ENCODE results near the gene USP3. TPM values are rescaled to one million over a fixed set of nuclear protein-coding genes. Genes with fewer than 3 reads are reported as not detected.

Gene USP3
- total and polyA plus RNA-seq, 9 of the 15 experiments (the other 6 are each of a cell fraction or from before 2014, with no cell fraction given) = 17.3 to 54.3 (median 34.8) TPM

DNA sequence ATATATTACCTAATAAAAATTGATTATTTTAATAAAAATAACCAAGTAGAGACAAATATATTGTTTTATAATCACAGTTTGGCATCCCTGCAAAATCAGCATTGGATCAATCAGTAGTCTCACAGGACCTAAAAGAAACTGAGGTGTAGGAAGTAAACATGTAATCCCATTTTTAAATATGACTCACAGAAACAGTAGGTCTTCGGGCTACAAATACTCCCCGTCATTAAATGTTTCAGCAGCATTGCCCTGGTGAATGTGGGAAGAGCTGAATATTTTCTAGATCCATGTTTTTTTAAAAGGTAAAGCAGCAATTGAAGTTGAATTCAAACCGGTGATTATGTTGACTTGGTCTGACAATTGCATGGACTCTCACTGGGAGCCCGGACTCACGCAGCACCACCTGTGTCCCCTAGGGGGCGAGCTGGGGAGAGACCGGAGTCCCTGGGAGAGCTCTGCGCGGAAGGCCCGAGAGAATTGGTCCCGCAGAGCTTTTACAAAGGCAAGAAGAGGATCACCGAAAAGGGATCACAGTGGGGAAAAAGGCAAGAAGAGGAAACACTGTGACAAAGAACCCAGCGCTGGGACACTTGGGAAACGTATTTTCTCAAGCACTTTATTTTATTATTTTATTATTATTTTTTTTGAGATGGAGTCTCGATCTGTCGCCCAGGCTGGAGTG lies 17.2 kb upstream of the USP3 start (continued):
- TF ChIP-seq, protein P1, sequence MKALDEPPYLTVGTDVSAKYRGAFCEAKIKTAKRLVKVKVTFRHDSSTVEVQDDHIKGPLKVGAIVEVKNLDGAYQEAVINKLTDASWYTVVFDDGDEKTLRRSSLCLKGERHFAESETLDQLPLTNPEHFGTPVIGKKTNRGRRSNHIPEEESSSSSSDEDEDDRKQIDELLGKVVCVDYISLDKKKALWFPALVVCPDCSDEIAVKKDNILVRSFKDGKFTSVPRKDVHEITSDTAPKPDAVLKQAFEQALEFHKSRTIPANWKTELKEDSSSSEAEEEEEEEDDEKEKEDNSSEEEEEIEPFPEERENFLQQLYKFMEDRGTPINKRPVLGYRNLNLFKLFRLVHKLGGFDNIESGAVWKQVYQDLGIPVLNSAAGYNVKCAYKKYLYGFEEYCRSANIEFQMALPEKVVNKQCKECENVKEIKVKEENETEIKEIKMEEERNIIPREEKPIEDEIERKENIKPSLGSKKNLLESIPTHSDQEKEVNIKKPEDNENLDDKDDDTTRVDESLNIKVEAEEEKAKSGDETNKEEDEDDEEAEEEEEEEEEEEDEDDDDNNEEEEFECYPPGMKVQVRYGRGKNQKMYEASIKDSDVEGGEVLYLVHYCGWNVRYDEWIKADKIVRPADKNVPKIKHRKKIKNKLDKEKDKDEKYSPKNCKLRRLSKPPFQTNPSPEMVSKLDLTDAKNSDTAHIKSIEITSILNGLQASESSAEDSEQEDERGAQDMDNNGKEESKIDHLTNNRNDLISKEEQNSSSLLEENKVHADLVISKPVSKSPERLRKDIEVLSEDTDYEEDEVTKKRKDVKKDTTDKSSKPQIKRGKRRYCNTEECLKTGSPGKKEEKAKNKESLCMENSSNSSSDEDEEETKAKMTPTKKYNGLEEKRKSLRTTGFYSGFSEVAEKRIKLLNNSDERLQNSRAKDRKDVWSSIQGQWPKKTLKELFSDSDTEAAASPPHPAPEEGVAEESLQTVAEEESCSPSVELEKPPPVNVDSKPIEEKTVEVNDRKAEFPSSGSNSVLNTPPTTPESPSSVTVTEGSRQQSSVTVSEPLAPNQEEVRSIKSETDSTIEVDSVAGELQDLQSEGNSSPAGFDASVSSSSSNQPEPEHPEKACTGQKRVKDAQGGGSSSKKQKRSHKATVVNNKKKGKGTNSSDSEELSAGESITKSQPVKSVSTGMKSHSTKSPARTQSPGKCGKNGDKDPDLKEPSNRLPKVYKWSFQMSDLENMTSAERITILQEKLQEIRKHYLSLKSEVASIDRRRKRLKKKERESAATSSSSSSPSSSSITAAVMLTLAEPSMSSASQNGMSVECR (CRISPR knock-in tag; IDR thresholded peaks at IDR 0.05) = no peak
- TF ChIP-seq CAMTA2 (CRISPR knock-in tag; conservative IDR thresholded peaks at IDR 0.05) (no peak), TOE1 (IDR thresholded peaks at IDR 0.05; ENCODE audit: borderline replicate concordance) (no peak), TOE1 (CRISPR knock-in tag; IDR thresholded peaks at IDR 0.05; ENCODE audit: borderline replicate concordance, low read depth) (no peak), POLR3G (IDR thresholded peaks at IDR 0.05; ENCODE audit: extremely low read depth, insufficient read length, insufficient replicate concordance) (no peak), CHD2 (IDR thresholded peaks at IDR 0.05; ENCODE audit: low read depth, low read length) (no peak), SMARCA4 (IDR thresholded peaks at IDR 0.05) (peak; percentile 88), ZNF75A (CRISPR knock-in tag; IDR thresholded peaks at IDR 0.05) (no peak), ZFP30 (CRISPR knock-in tag; IDR thresholded peaks at IDR 0.05; ENCODE audit: borderline replicate concordance) (no peak), SIRT6 (IDR thresholded peaks at IDR 0.05; ENCODE audit: low read depth, low read length) (no peak), EP400 (IDR thresholded peaks at IDR 0.05) (no peak; the same call in 1 of the 2 replicates), NCOA1 (IDR thresholded peaks at IDR 0.05; ENCODE audit: low read depth) (no peak)
- TF ChIP-seq, protein P2, sequence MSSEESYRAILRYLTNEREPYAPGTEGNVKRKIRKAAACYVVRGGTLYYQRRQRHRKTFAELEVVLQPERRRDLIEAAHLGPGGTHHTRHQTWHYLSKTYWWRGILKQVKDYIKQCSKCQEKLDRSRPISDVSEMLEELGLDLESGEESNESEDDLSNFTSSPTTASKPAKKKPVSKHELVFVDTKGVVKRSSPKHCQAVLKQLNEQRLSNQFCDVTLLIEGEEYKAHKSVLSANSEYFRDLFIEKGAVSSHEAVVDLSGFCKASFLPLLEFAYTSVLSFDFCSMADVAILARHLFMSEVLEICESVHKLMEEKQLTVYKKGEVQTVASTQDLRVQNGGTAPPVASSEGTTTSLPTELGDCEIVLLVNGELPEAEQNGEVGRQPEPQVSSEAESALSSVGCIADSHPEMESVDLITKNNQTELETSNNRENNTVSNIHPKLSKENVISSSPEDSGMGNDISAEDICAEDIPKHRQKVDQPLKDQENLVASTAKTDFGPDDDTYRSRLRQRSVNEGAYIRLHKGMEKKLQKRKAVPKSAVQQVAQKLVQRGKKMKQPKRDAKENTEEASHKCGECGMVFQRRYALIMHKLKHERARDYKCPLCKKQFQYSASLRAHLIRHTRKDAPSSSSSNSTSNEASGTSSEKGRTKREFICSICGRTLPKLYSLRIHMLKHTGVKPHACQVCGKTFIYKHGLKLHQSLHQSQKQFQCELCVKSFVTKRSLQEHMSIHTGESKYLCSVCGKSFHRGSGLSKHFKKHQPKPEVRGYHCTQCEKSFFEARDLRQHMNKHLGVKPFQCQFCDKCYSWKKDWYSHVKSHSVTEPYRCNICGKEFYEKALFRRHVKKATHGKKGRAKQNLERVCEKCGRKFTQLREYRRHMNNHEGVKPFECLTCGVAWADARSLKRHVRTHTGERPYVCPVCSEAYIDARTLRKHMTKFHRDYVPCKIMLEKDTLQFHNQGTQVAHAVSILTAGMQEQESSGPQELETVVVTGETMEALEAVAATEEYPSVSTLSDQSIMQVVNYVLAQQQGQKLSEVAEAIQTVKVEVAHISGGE (CRISPR knock-in tag; IDR thresholded peaks at IDR 0.05) = no peak
- TF ChIP-seq, protein P3, sequence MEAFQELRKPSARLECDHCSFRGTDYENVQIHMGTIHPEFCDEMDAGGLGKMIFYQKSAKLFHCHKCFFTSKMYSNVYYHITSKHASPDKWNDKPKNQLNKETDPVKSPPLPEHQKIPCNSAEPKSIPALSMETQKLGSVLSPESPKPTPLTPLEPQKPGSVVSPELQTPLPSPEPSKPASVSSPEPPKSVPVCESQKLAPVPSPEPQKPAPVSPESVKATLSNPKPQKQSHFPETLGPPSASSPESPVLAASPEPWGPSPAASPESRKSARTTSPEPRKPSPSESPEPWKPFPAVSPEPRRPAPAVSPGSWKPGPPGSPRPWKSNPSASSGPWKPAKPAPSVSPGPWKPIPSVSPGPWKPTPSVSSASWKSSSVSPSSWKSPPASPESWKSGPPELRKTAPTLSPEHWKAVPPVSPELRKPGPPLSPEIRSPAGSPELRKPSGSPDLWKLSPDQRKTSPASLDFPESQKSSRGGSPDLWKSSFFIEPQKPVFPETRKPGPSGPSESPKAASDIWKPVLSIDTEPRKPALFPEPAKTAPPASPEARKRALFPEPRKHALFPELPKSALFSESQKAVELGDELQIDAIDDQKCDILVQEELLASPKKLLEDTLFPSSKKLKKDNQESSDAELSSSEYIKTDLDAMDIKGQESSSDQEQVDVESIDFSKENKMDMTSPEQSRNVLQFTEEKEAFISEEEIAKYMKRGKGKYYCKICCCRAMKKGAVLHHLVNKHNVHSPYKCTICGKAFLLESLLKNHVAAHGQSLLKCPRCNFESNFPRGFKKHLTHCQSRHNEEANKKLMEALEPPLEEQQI (IDR thresholded peaks at IDR 0.05) = no peak

Data from K562 (cell line).